IMR-90 (cell line): ENCODE measurements around the gene FGF21. TPM values are rescaled to one million over a fixed set of nuclear protein-coding genes. Genes with fewer than 3 reads are reported as not detected.
A peak's percentile ranks its signal among the peaks of the same experiment; 100 is the strongest.

Experiments
- ATAC-seq: fragments of 200-7000 bp; cut with Tn5 transposase; 2 replicates; pipeline ENCODE4 v1.9.1; 2020; ENCODE audit warnings: low read depth, mild to moderate bottlenecking, moderate library complexity
- BruUV-seq: library from RNA; stranded (reverse); fragments of 400-500 nt; replicated peaks from 2 replicates; lab custom pipeline; 2021; lab: Mats Ljungman, UMichigan
- CTCF ChIA-PET: fragments of 300-600 bp; formaldehyde crosslinking; extraction: SDS; loops from one replicate; lab custom pipeline; 2021; ENCODE audit warnings: antibody characterized with exemption; lab: Yijun Ruan, JAX
- POLR2A ChIA-PET: fragments of 300-600 bp; sonication (Branson Sonifier 250); formaldehyde crosslinking; loops from one replicate; lab custom pipeline; 2022; ENCODE audit warnings: antibody characterized with exemption; ENCODE audit not compliant: unreplicated experiment; lab: Charles Lee
- DNase-seq: peaks from one replicate; pipeline ENCODE4 v3.0.0; 2013
- H2AFZ ChIP-seq: replicated peaks from 2 replicates; pipeline ENCODE3; 2013; ENCODE audit warnings: low read length, mild to moderate bottlenecking; ENCODE audit not compliant: poor library complexity
- H2AK5ac ChIP-seq: 2 replicates; pipeline ENCODE4 v1.6.1; 2013; ENCODE audit warnings: low read depth, low read length, inconsistent platforms
- H2AK9ac ChIP-seq: replicated peaks from 2 replicates; pipeline ENCODE3; 2013; ENCODE audit warnings: mild to moderate bottlenecking, low read depth, low read length, moderate library complexity; ENCODE audit not compliant: poor library complexity
- H2BK120ac ChIP-seq: 2 replicates; pipeline ENCODE4 v1.6.1; 2013; ENCODE audit warnings: low read depth, low read length, inconsistent platforms
- H2BK15ac ChIP-seq: 3 replicates; pipeline ENCODE4 v1.6.1; 2013; ENCODE audit warnings: low read depth, low read length, inconsistent platforms
- H2BK20ac ChIP-seq: 2 replicates; pipeline ENCODE4 v1.6.1; 2013; ENCODE audit warnings: low read depth, mild to moderate bottlenecking, inconsistent platforms, low read length, moderate library complexity
- H2BK5ac ChIP-seq: 2 replicates; pipeline ENCODE4 v1.6.1; 2013; ENCODE audit warnings: mild to moderate bottlenecking, low read depth, low read length, inconsistent platforms; ENCODE audit not compliant: poor library complexity, severe bottlenecking
- H3K14ac ChIP-seq: replicated peaks from 2 replicates; pipeline ENCODE4 v1.6.1; 2013; ENCODE audit warnings: low read depth, low read length, inconsistent platforms
- H3K18ac ChIP-seq: 2 replicates; pipeline ENCODE4 v1.6.1; 2013; ENCODE audit warnings: low read depth, low read length, control low read depth
- H3K23ac ChIP-seq: 2 replicates; pipeline ENCODE4 v1.6.1; 2013; ENCODE audit warnings: low read depth, low read length, inconsistent platforms
- H3K27ac ChIP-seq: 2 replicates; pipeline ENCODE4 v1.5.1; 2013; ENCODE audit warnings: mild to moderate bottlenecking, control low read depth, low read length; ENCODE audit not compliant: insufficient read depth
- H3K27me3 ChIP-seq: 2 replicates; pipeline ENCODE4 v1.6.1; 2013; ENCODE audit warnings: low read length; ENCODE audit not compliant: control insufficient read depth, insufficient read depth
- H3K36me3 ChIP-seq: 2 replicates; pipeline ENCODE4 v1.6.1; 2013; ENCODE audit warnings: low read length, mixed read lengths; ENCODE audit not compliant: control insufficient read depth, insufficient read depth
- H3K4ac ChIP-seq: 2 replicates; pipeline ENCODE4 v1.6.1; 2013; ENCODE audit warnings: low read depth, low read length, inconsistent platforms
- H3K4me1 ChIP-seq: 2 replicates; pipeline ENCODE4 v1.6.1; 2013; ENCODE audit warnings: low read length, mixed read lengths; ENCODE audit not compliant: control insufficient read depth, insufficient read depth
- H3K4me2 ChIP-seq: 2 replicates; pipeline ENCODE4 v1.6.1; 2013; ENCODE audit warnings: low read depth, mild to moderate bottlenecking, control low read depth, low read length, moderate library complexity
- H3K4me3 ChIP-seq: 2 replicates; pipeline ENCODE4 v1.5.1; 2013; ENCODE audit warnings: low read depth, mild to moderate bottlenecking, control low read depth, low read length, moderate library complexity; ENCODE audit not compliant: insufficient read depth
- H3K56ac ChIP-seq: 2 replicates; pipeline ENCODE4 v1.6.1; 2013; ENCODE audit warnings: low read length, inconsistent platforms; ENCODE audit not compliant: insufficient read depth; ENCODE audit errors: extremely low read depth
- H3K79me1 ChIP-seq, 2 experiments: 2 replicates each; pipeline ENCODE4 v1.6.1; 2013; ENCODE audit warnings: low read length in 2 of 2, inconsistent platforms in 1 of 2, low read depth in 1 of 2
- H3K9ac ChIP-seq: 2 replicates; pipeline ENCODE4 v1.6.1; 2013; ENCODE audit warnings: low read depth, low read length, control low read depth
- H3K9me1 ChIP-seq: 2 replicates; pipeline ENCODE4 v1.6.1; 2013; ENCODE audit warnings: low read length, inconsistent platforms; ENCODE audit not compliant: insufficient read depth
- H3K9me3 ChIP-seq: 2 replicates; pipeline ENCODE4 v1.6.1; 2013; ENCODE audit warnings: low read length; ENCODE audit not compliant: control insufficient read depth, insufficient read depth
- H4K20me1 ChIP-seq: 2 replicates; pipeline ENCODE4 v1.6.1; 2013; ENCODE audit warnings: low read length, inconsistent platforms; ENCODE audit not compliant: insufficient read depth
- H4K5ac ChIP-seq: 2 replicates; pipeline ENCODE4 v1.6.1; 2013; ENCODE audit warnings: mild to moderate bottlenecking, low read depth, low read length, control low read depth
- H4K8ac ChIP-seq, 2 experiments: 2 replicates each; pipeline ENCODE4 v1.6.1; 2013; ENCODE audit warnings: low read depth in 2 of 2, low read length in 2 of 2, control low read depth in 1 of 2, inconsistent platforms in 1 of 2
- H4K91ac ChIP-seq: 2 replicates; pipeline ENCODE4 v1.6.1; 2013; ENCODE audit warnings: low read depth, low read length, inconsistent platforms; ENCODE audit not compliant: insufficient read depth
- BHLHE40 ChIP-seq: fragments of 150-350 bp; IDR thresholded peaks from 2 replicates; pipeline ENCODE4 v1.6.1; 2016; ENCODE audit warnings: mild to moderate bottlenecking, low read depth, low read length
- CEBPB ChIP-seq: IDR thresholded peaks from 2 replicates; pipeline ENCODE4 v1.6.1; 2012; ENCODE audit warnings: low read depth, low read length, improper control_type of control experiment
- FOS ChIP-seq: fragments of 150-350 bp; IDR thresholded peaks from 2 replicates; pipeline ENCODE4 v1.6.1; 2016; ENCODE audit warnings: low read depth, low read length
- MAFK ChIP-seq: IDR thresholded peaks from 2 replicates; pipeline ENCODE4 v1.6.1; 2012; ENCODE audit warnings: low read depth, low read length, improper control_type of control experiment
- NFE2L2 ChIP-seq: fragments of 150-350 bp; IDR thresholded peaks from 2 replicates; pipeline ENCODE4 v1.6.1; 2016; ENCODE audit warnings: low read depth, mild to moderate bottlenecking, low read length
- RFX5 ChIP-seq: IDR thresholded peaks from 2 replicates; pipeline ENCODE4 v1.8.0; 2012; ENCODE audit warnings: low read depth, mild to moderate bottlenecking, low read length, moderate library complexity
- WGBS, 2 experiments: methylation state at CpG; one replicate each; pipeline versions ENCODE4 v1.1.5 to v1.1.7; 2013; ENCODE audit warnings: missing lambda C conversion rate in 2 of 2; ENCODE audit not compliant: insufficient read length in 1 of 2; ENCODE audit errors: extremely low coverage in 2 of 2; 5-methylcytosine and 5-hydroxymethylcytosine counted together
- dilution Hi-C: fragments of 300-500 bp; cut with HindIII; formaldehyde crosslinking; loops from one replicate; pipeline ENCODE4 v1.14.3; 2018; ENCODE audit warnings: low sequenced_read_pairs; ENCODE audit not compliant: unreplicated experiment
- in situ Hi-C: fragments of 300-500 bp; cut with MboI; formaldehyde crosslinking; loops from 3 replicates; pipeline ENCODE4 v1.14.3; 2019; ENCODE audit warnings: low sequenced_read_pairs, inconsistent platforms, mixed read lengths
- intact Hi-C: fragments of 100-400 bp; cut with micrococcal nuclease; formaldehyde crosslinking; loops from 2 replicates; pipeline ENCODE4 v1.10.0; 2022
- polyA plus RNA-seq, 3 experiments: library from polyadenylated mRNA; depleted of rRNA; stranded (reverse); fragments of >200 nt; gene quantifications; 2 replicates each; pipeline ENCODE4 v1.2.3, GENCODE V29; 2012; ENCODE audit warnings: low replicate concordance in 1 of 3
- total RNA-seq: library from RNA; depleted of rRNA; stranded (reverse); fragments of >200 nt; gene quantifications from 2 replicates; pipeline ENCODE4 v1.2.3, GENCODE V29; 2012

Gene FGF21
- total and polyA plus RNA-seq, 2 of the 4 experiments (the other 2 are of a cell fraction) = not detected

GRCh38 chr19:48711106-48711662, 44.1 kb upstream of the FGF21 start:
- DNase-seq (no peak), ATAC-seq (no peak)
- H3K36me3 ChIP-seq = peaks cover 2% of the 10 kb centered on the region; the same call in 1 of the 2 replicates
- H3K14ac ChIP-seq = no peak overlapping the region
- dilution Hi-C loops (no loop called here), intact Hi-C loops (no loop called here), in situ Hi-C loops (no loop called here)
- no peak overlapping the region for H3K4ac ChIP-seq
- no peak overlapping the region for H2AK9ac ChIP-seq
- no peak overlapping the region for H2BK5ac ChIP-seq
- peaks cover 9% of the 10 kb centered on the region for H3K4me1 ChIP-seq
- no CpG with 5 or more reads among the region's 4 CpGs for WGBS, 2 experiments
- no peak overlapping the region for H3K4me2 ChIP-seq
- H2AK5ac ChIP-seq = no peak overlapping the region; the same call in 1 of the 2 replicates
- H2BK120ac ChIP-seq = no peak overlapping the region
- H4K91ac ChIP-seq = no peak overlapping the region
- no peak overlapping the region for H4K8ac ChIP-seq
- H4K20me1 ChIP-seq = no peaks in the 10 kb centered on the region
- H3K56ac ChIP-seq = no peak overlapping the region
- H2AFZ ChIP-seq = no peak overlapping the region
- no peaks in the 10 kb centered on the region for H3K9me3 ChIP-seq
- H4K5ac ChIP-seq = no peak overlapping the region
- no peak overlapping the region for H2BK15ac ChIP-seq
- H2BK20ac ChIP-seq = no peak overlapping the region
- no peak overlapping the region for H3K4me3 ChIP-seq
- TF ChIP-seq MAFK (peak; percentile 12; the same call in 1 of the 2 replicates), BHLHE40 (no peak), NFE2L2 (no peak), FOS (no peak), CEBPB (no peak), RFX5 (no peak)
- POLR2A ChIA-PET = no interaction called here
- H3K27me3 ChIP-seq = no peaks in the 10 kb centered on the region
- no peak overlapping the region for H3K18ac ChIP-seq
- H3K79me1 ChIP-seq = peaks cover 6 to 23% of the 10 kb centered on the region in 2 experiments; a peak in 3 of 4 replicates
- no peak overlapping the region for H3K23ac ChIP-seq
- no peak overlapping the region for H3K9ac ChIP-seq
- H3K9me1 ChIP-seq = no peaks in the 10 kb centered on the region
- CTCF ChIA-PET = no interaction called here
- BruUV-seq = no TSS peak
- H3K27ac ChIP-seq = no peak overlapping the region
